GM19455 (cell line): Measurements from ENCODE around the gene PTPN12.
A peak's percentile ranks its signal among the peaks of the same experiment; 100 is the strongest.
"Not testable (repeated sequence)": the region's sequence is repeated elsewhere in the genome, so short reads cannot be mapped to it uniquely, and the experiment has no call there.

Experiments
- ATAC-seq: cut with Tn5 transposase; IDR thresholded peaks from one replicate; pipeline ENCODE4 v1.9.1; 2021; ENCODE audit not compliant: unreplicated experiment

Gene PTPN12

DNA sequence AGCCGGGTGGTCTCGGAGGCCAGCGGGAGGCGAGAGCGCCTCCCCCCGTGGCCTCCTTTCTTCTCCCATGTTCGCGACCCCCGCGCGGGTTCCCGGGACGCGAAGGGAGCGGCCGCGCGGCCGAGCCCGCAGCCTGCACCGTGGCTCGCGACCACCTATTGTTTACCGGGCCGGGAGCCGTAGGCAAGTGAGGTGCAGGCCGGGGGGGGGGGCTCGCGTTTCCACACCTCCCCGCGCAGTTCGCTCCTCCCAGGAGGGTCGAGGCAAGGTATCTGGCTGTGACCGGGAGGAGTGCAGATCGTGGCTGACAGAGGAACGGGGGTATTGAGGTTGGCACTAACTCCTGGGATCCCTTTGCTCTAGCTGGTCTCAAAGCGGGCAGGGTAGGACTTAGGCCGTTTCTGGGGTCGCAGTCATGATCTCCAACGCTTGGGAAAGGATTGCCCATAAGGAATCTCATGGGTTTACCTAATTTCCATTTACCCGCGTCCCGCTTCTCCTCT, 734 bp downstream of the PTPN12 start:
- peak; percentile 8 for ATAC-seq

DNA sequence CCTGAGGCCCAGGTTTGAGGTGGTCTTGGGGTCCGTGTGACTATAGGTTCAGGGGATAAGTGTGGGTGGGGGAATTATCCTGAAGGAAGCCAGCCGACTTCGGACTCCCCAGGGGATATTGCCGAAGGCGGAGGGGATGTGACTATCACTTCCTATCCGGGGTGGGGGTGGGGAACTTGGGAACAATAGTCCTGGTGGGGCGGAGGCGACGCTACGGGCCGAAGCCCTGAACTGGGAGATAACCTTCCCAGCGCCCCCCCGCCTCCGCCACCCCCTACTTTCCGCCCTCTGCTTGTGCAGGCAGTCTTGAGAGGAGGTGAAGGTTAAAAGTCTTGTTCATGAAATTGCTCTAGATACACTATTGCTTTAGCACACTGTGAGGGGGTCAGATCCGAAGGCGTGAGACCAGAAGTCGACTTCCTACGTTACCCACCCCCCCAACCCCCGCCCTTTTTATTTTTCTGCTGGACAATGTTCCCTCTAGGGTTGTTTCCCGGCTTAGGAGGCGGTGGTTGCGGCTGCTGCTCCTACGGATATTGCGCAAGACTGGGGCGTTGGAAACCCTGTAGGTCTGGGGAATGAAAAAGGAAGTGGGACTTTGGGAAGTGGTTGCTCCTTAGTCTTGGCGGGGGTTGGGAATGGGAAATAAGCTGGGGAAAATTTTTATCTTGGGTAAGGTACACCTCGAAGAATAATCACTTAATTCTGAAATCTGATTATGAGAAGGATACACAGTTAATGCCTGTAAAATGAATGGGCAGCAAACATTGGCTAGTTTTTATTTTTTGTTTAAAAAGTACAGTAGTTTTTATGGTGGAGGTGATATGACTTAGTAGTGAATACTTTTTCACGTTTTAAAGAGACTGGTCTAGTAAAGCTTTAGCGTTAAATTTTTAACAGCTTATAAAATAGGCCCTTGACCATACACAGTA, 1.5 kb downstream of the PTPN12 start:
- no peak for ATAC-seq

DNA sequence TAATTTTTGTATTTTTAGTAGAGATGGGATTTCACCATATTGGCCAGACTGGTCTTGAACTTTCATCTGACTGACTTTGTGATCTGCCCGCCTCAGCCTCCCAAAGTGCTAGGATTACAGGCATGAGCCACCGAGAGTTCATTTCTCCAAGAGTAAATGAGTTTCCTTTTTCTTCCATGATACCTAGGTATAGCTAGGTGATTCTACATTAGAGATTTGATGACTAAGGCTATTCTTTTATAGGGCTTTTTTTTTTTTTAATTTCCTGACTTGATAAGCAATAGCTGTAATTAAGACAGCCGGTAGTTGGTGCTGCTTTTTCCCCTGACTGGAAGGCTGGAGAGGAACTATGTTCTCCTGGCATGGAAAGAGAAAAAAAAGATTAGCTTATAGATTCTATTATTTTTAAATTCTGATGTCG, 3.3 kb downstream of the PTPN12 start:
- no peak for ATAC-seq

DNA sequence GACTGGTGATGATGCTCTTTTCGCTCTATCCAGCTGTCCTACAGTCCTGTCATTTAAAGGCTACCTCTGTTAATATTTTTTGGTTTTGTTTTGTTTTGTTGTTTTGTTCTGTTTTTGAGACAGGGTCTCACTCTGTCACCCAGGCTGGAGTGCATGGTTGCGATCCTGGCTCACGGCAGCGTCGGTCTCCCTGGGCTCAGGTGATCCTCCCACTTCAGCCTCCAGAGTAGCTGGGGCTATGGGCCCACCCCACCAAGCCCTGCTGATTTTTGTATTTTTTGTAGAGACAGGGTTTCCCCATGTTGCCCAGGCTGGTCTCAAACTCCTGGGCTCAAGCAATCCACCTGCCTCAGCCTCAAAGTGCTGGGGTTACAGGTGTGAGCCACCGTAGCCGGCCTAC, 3.9 kb downstream of the PTPN12 start:
- ATAC-seq, result not testable (repeated sequence)

DNA sequence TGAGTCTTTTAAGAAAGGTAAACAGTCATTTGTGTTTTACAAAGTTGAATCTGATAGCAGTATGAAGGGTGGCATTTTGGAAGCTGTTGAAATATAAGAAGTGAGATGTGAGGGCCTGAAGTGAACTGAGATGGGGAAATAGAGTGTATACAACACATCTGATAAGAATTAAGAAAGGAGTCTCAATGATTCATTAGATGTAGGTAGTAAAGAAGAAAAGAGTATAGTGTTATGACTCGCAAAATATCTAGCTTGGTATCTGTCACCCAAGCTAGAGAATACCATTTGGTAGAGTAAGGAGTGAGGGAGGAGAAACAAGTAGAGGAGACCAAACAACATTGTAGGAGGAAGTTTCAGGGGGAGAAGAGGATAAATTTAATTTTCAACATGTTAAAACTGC, 5.3 kb downstream of the PTPN12 start:
- no peak for ATAC-seq

DNA sequence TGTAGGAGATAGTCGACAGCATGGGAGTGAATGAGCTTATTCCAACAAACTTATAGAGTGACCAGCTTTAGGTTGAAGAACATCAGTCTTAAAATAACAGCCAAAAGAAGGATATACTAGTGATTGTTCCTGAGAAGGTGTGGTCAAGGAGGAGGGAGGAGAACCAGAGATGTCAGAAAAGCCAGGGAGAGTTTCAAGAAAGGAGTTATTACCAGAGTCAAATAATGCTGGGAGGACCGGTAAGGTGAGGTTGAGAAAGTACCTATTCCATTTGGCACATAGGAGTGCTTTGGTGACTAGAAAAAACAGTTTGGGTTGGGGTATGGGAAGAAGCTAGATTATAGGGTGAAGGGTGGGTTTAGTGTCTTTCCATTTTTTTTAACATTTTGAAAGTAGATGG, 5.8 kb downstream of the PTPN12 start:
- no peak for ATAC-seq

DNA sequence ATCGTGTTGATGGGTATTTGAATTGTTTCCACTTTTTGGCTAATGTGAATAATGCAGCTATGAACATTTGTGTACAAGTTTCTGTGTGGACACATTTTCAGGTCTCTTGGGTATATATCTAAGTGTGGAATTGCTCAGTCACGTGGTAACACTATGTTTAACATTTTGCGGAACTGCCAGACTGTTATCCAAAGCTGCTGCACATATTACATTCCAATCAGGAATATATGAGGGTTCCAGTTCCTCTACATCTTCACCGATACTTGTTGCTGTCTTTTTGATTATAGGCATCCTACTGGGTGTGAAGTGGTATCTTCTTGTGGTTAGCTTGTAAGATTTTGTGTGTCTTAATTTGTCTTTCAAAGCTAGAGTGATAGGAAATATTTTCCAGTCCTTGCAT, 6.8 kb downstream of the PTPN12 start:
- ATAC-seq, result no peak

DNA sequence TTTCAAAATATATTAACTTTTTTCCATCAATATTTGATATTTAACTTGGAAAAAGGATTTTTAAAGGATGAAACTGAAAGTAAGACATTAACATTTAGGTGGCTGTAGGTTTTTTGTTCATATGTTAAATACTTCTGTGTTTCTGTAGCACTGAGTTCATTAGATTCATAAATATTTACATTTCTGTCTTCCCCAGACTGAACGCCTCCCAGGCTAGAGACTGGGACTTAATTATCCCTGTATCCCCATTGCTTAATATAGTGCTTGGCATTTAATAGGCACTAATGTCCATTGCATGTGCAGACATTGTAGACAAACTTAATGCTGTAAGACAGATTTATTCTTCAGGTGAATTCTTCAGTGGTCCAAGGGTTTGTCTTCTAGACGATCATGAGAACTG, 7.4 kb downstream of the PTPN12 start:
- no peak for ATAC-seq

DNA sequence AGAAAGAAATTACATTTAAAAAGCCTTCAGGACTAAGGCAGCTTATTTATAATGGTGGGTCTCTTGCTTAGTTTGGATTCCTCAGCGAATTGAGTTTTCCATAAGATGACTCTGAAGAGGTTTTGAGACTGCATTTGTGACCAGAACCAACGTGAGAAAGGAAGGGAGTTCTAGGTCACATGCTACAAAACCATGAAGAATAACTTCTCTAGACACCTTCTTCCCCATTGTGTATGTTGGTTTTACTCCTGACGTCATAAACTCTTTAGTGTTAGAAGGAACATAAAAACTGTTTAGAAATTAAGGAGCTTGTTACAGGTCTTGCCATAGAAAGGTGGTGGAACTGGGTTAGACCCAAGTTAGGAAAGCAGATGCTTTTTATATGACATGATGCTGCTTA, 11.1 kb downstream of the PTPN12 start:
- ATAC-seq, result no peak

DNA sequence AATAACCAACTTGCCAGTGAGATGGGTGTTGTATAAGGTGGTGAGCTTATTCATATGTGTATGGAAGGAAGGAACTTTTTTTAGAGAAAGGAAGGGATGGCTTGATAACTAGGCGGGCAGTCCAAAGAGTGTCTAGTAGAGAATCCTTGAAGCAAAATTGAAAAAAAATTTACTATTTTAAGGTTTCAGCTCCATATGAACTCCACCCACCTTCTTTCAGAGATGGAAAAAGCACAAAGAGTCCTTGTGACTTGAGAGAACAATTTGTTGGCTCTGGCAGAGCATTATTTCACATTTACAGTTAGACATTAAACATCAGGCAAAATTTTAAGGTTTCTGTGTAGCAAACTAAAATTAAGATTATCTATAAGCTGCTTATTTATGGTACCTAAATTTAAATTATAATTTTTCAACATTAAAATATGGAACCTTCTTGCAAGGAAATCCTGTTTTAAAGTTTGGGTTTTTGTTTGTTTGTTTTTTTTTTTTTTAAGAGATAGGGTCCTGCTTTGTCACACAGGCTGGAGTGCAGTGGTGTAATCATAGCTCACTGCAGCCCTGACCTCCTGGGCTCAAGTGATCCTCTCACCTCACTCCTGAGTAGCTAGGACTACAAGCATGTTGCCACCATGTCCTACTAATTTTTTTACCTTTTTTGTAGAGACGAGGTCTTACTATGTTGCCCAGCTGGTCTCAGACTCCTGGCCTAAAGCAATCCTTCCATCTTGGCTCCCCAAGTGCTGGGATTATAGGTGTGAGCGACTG, 12.2 kb downstream of the PTPN12 start:
- ATAC-seq, result no peak

DNA sequence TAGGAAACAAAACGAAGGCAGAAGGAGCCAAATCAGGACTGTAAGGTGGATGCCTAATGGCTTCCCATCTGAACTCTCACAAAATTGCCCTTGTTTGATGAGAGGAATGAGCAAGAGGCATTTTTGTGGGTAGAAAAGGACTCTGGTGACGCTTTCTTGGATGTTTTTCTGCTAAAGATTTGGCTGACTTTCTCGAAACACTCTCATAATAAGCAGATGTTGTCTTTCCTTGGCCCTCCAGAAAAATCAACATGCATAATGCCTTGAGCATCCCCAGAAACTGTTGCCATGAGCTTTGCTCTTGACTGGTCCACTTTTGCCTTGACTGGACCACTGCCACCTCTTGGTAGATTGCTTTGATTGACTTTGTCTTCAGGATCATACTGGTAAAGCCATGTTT, 13.5 kb downstream of the PTPN12 start:
- no peak for ATAC-seq

DNA sequence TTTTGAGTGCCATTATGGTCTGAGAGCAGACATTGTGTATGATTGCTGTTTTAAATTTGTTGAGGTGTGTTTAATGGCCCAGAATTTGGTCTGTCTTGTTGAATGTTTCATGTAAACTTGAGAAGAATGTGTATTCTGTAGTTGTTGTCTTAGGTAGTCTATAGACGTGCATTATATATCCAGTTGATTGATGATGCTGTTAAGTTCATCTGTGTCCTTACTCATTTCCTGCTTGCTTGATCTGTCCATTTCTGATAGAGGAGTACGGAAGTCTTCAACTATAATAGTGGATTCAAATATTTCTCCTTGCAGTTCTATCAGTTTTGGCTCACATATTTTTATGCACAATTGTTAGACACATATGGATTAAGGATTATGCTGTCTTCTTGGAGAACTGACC, 16.0 kb downstream of the PTPN12 start:
- no peak for ATAC-seq

DNA sequence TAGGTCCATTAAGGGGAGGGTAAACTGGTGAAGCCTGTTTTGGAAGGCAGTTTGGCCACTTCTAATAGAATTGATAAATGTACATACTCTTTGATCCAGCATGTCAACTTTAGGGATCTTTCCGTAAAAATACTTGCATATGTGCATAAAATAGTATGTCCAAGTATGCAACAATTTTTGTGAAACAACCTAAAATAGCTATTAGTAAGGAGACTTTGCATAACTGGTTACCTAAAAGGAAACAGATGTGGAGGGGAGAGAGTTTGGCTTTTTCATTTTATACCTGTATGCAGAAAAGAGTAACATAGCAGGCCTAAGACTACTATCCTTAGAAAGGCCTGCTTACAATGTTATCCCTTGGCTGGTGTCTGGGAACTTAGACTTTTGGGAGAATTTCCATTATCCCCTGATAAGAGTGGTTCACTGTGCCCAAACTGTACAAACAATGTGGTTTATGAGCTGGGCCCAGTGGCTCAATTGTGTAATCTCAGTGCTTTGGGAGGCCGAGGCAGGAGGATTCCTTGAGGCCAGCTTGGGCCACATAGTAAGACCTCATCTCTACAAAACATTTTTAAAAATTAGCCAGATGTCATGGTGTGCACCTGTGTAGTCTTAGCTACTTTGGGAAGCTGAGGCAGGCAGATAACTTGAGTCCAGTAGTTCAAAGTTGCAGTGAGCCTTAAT, 21.3 kb downstream of the PTPN12 start:
- ATAC-seq, result no peak

DNA sequence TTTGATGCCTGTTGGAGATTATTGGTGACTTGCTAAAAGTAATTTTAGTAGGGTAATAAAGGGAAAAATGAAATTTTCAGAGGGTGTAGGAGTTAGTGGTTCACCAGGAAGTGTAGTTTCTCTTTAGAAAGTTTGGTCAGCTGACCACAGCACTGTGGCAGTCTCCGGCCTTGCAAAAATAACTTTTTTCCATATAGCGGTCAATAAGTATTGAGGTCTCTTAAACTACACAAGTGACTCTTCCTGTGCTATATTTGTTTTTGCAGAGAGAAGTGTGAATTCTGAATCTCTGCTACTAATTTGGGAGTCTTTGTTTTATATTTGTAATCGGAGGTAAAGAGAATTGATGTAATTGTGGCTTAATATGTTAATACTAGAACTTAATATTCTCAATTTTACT, 24.3 kb downstream of the PTPN12 start:
- peak; percentile 71 for ATAC-seq

DNA sequence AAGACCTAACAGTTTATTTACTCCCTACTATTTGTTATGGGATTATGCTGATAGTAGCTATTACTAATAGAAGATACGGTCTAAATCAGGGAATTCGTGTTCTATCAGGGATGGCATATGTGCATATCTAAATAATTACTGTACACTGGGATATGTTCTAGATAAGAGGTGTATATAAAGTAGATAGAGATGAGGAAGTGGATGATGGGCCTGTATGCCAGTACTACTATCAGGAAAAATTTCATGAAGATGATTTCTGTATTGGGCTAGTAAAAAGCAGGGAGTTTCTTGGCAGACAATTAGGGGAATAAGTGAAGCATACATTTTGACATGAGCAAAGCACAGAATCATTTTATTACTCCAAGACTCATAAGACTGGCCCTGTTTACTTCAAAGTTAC, 26.2 kb downstream of the PTPN12 start:
- ATAC-seq, result no peak

DNA sequence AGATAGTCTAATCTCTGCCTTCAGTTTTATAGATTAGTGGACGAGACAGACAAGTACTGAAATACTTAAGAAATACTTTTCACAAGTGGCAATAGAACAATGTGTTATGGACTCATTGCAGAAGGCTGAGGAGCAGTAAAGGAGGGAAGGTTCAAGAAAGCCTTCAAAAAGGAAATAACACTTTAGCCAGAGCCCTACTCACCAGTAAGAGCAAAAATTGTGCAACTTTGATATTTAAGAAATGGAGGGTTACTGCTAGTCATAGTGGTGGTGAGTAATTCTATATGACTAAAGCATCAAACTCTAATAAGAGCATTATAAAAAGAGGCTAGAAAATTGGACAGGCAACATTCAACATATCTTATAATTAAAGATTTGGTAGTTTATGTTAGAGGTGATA, 28.8 kb downstream of the PTPN12 start:
- ATAC-seq, result no peak

DNA sequence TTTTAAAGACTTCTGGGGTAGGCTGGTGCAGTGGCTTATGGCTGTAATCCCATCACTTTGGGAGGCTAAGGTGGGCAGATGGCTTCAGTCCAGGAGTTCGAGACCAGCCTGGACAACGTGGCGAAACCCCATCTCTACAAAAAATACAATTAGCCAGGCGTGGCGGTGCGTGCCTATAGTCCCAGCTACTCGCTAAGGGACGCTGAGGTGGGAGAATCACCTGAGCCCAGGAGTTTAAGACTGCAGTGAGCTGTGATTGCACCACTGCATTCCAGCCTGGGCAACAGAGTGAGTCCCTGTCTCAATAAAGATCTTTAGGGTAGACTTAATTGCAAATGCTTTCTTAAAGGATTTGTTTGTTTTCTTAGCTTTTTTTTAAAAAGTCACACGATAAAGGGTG, 29.3 kb downstream of the PTPN12 start:
- ATAC-seq, result no peak

DNA sequence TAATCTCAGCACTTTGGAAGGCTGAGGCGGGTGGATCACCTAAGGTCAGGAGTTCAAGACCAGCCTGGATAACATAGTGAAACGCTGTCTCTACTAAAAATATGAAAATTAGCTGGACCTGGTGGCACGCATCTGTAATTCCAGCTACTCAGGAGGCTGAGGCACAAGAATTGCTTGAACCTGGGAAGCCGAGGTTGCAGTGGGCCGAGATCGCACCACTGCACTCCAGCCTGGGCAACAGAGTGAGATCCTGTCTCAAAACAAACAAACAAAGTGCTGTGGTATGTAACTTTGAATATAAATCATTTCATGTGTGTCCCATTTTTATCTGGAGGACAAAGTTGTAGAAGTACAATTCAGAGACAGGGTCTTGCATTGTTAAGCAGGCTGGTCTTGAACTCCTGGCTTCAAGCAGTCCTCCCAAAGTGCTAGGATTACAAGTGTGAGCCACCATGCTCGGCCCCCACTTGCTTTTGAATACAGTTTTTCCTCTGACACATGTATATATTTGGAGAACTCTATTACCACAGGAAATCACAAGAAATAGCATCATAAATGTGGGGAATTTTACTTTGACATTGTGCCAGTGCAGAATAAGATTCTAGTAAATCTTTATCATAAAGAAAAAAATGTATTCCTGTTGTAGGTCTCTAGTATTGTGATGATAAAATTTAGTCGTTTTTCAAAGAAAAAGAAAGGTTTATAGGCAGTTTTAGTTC, 32.6 kb downstream of the PTPN12 start:
- no peak for ATAC-seq

DNA sequence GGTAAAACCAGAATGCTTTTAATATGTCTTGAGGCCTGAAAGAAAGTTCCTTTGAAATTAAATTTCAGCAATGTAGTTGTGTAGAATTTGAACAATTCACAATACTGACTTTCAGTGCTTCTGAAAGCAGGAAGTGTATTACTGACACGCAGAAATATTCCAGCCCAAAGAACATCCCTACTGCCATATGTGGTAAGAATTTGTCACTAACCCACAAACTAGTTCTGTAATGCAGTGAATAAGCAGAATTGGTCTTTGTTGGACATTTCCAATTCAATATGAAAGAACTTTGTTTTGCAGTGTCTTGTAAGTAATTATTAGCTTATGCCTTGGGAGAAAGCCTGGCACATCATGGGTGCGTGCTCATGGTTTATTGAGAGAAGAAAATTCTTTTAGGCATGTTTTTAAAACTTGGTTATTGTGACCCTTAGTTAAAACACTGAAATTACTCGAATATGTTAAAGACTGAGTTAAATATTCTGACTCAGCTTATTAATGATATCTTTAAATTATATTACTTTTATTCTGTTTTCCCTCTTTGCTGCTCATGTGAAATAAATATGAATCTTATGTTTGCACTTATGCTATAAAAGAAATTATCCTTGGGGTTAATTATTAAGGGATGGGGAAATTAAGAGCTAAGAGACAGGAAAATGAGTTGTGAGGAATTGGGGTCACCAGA, 33.4 kb downstream of the PTPN12 start:
- no peak for ATAC-seq

DNA sequence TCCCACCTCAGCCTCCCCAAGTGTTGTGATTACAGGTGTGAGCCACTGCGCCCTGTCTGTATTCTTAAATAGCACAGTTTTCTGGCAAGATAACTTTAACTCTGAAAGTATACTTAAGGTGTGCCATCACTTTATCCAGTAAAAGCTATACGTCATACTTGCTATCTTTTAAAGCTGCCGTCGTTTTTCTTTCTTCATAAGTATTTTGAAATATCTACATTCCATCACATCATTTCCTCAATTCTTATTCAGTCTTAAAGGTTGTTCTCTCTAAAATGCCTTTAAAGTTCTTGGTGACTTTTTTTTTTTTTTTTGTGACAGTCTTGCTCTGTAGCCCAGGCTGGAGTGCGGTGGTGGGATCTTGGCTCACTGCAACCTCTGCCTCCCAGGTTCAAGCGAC, 34.7 kb downstream of the PTPN12 start:
- no peak for ATAC-seq
